ENCODE measurements around the gene SMR3B. TPM values are rescaled to one million over a fixed set of nuclear protein-coding genes. Genes with fewer than 3 reads are reported as not detected.

SMR3B gene
- total RNA-seq (not detected), polyA plus RNA-seq (1.1 TPM)
- long read RNA-seq, donor 1 = 0 reads
- long read RNA-seq, donor 2 = 0 reads
- long read RNA-seq, donor 3 = 0 reads
- long read RNA-seq, donor 4 = 0 reads
- long read RNA-seq, donor 5 = 0 reads
- long read RNA-seq, donor 6 = 0 reads
- long read RNA-seq, donor 7 = 0 reads
- long read RNA-seq, donor 8 = 0 reads
- long read RNA-seq, donor 9 = 0 reads
- long read RNA-seq, donor 10 = 0 reads

GRCh38 chr4:70382691-70383181 lies at the start of gene SMR3B:
Gene SMR3B, plus strand, starts transcription at chr4:70383131. Its CDS starts 1,380 bp downstream, at chr4:70384511.
- no peaks in the 10 kb centered on the region for H3K4me1 ChIP-seq (ENCODE audit: control insufficient read depth in 2 of 2, insufficient read depth in 2 of 2, low read length in 2 of 2)
- no peaks in the 10 kb centered on the region for H3K36me3 ChIP-seq (ENCODE audit: control insufficient read depth in 2 of 2, insufficient read depth in 2 of 2, low read length in 1 of 2)
- H3K27me3 ChIP-seq (ENCODE audit: control insufficient read depth in 2 of 2, insufficient read depth in 1 of 2, low read length in 1 of 2) = no peaks in the 10 kb centered on the region
- WGBS = 73% methylated on average over 5 of the region's 5 CpGs
- DNase-seq (ENCODE audit: low read depth in 6 of 9, low spot score in 9 of 9) = no peak
- no peaks in the 10 kb centered on the region for H3K9me3 ChIP-seq (ENCODE audit: control insufficient read depth in 2 of 2, insufficient read depth in 1 of 2, low read length in 1 of 2)
- no peak within 1 kb of the TSS for H3K4me3 ChIP-seq (ENCODE audit: low read length in 2 of 2)
- no peak within 1 kb of the TSS for H3K27ac ChIP-seq (ENCODE audit: low read depth in 1 of 2, low read length in 1 of 2)

- WGBS = 98% methylated on average over 3 of the region's 3 CpGs
- H3K4me1 ChIP-seq (ENCODE audit: control insufficient read depth in 2 of 2, insufficient read depth in 2 of 2, low read length in 2 of 2) = no peaks in the 10 kb centered on the region
- no peak within 1 kb of the TSS for H3K27ac ChIP-seq (ENCODE audit: low read depth in 1 of 2, low read length in 1 of 2)
- no peak for DNase-seq (ENCODE audit: low read depth in 6 of 9, low spot score in 9 of 9)
- H3K27me3 ChIP-seq (ENCODE audit: control insufficient read depth in 2 of 2, insufficient read depth in 1 of 2, low read length in 1 of 2) = no peaks in the 10 kb centered on the region
- no peak within 1 kb of the TSS for H3K4me3 ChIP-seq (ENCODE audit: low read length in 2 of 2)
- H3K9me3 ChIP-seq (ENCODE audit: control insufficient read depth in 2 of 2, insufficient read depth in 1 of 2, low read length in 1 of 2) = no peaks in the 10 kb centered on the region
- H3K36me3 ChIP-seq (ENCODE audit: control insufficient read depth in 2 of 2, insufficient read depth in 2 of 2, low read length in 1 of 2) = no peaks in the 10 kb centered on the region
Observed at GRCh38 chr4:70334681-70335080, 48.2 kb upstream of the SMR3B start, which contains the start of gene CABS1. Gene CABS1, plus strand, starts transcription at chr4:70334981. Its CDS starts 59 bp downstream, at chr4:70335040.

GRCh38 chr4:70336043-70336442 lies 46.9 kb upstream of the SMR3B start:
- no peak for DNase-seq (ENCODE audit: low read depth in 6 of 9, low spot score in 9 of 9)
- Histone ChIP-seq H3K27me3 (ENCODE audit: control insufficient read depth in 2 of 2, insufficient read depth in 1 of 2, low read length in 1 of 2) (no peaks in the 10 kb centered on the region), H3K9me3 (ENCODE audit: control insufficient read depth in 2 of 2, insufficient read depth in 1 of 2, low read length in 1 of 2) (no peaks in the 10 kb centered on the region), H3K4me1 (ENCODE audit: control insufficient read depth in 2 of 2, insufficient read depth in 2 of 2, low read length in 2 of 2) (no peaks in the 10 kb centered on the region), H3K4me3 (ENCODE audit: low read length in 2 of 2) (no peak overlapping the region), H3K27ac (ENCODE audit: low read depth in 1 of 2, low read length in 1 of 2) (no peak overlapping the region), H3K36me3 (ENCODE audit: control insufficient read depth in 2 of 2, insufficient read depth in 2 of 2, low read length in 1 of 2) (no peaks in the 10 kb centered on the region)
- WGBS = 93% methylated on average over 5 of the region's 5 CpGs

GRCh38 chr4:70337886-70338420 lies 45.0 kb upstream of the SMR3B start:
- no peak for DNase-seq (ENCODE audit: low read depth in 6 of 9, low spot score in 9 of 9)
- H3K36me3 ChIP-seq (ENCODE audit: control insufficient read depth in 2 of 2, insufficient read depth in 2 of 2, low read length in 1 of 2) = no peaks in the 10 kb centered on the region
- no peaks in the 10 kb centered on the region for H3K27me3 ChIP-seq (ENCODE audit: control insufficient read depth in 2 of 2, insufficient read depth in 1 of 2, low read length in 1 of 2)
- no peaks in the 10 kb centered on the region for H3K4me1 ChIP-seq (ENCODE audit: control insufficient read depth in 2 of 2, insufficient read depth in 2 of 2, low read length in 2 of 2)
- no peak overlapping the region for H3K27ac ChIP-seq (ENCODE audit: low read depth in 1 of 2, low read length in 1 of 2)
- no peaks in the 10 kb centered on the region for H3K9me3 ChIP-seq (ENCODE audit: control insufficient read depth in 2 of 2, insufficient read depth in 1 of 2, low read length in 1 of 2)
- 94% methylated on average over 1 of the region's 1 CpG for WGBS
- H3K4me3 ChIP-seq (ENCODE audit: low read length in 2 of 2) = no peak overlapping the region

- H3K9me3 ChIP-seq (ENCODE audit: control insufficient read depth in 2 of 2, insufficient read depth in 1 of 2, low read length in 1 of 2) = no peaks in the 10 kb centered on the region
- no peak overlapping the region for H3K27ac ChIP-seq (ENCODE audit: low read depth in 1 of 2, low read length in 1 of 2)
- no peaks in the 10 kb centered on the region for H3K36me3 ChIP-seq (ENCODE audit: control insufficient read depth in 2 of 2, insufficient read depth in 2 of 2, low read length in 1 of 2)
- 58% methylated on average over 1 of the region's 1 CpG for WGBS
- no peak overlapping the region for H3K4me3 ChIP-seq (ENCODE audit: low read length in 2 of 2)
- H3K27me3 ChIP-seq (ENCODE audit: control insufficient read depth in 2 of 2, insufficient read depth in 1 of 2, low read length in 1 of 2) = no peaks in the 10 kb centered on the region
- no peaks in the 10 kb centered on the region for H3K4me1 ChIP-seq (ENCODE audit: control insufficient read depth in 2 of 2, insufficient read depth in 2 of 2, low read length in 2 of 2)
- DNase-seq (ENCODE audit: low read depth in 6 of 9, low spot score in 9 of 9) = no peak
Observed at GRCh38 chr4:70356185-70356584, 26.7 kb upstream of the SMR3B start.

GRCh38 chr4:70359115-70359661 lies 23.7 kb upstream of the SMR3B start:
- 55% methylated on average over 3 of the region's 3 CpGs for WGBS
- Histone ChIP-seq H3K4me1 (ENCODE audit: control insufficient read depth in 2 of 2, insufficient read depth in 2 of 2, low read length in 2 of 2) (no peaks in the 10 kb centered on the region), H3K27me3 (ENCODE audit: control insufficient read depth in 2 of 2, insufficient read depth in 1 of 2, low read length in 1 of 2) (no peaks in the 10 kb centered on the region), H3K36me3 (ENCODE audit: control insufficient read depth in 2 of 2, insufficient read depth in 2 of 2, low read length in 1 of 2) (no peaks in the 10 kb centered on the region), H3K9me3 (ENCODE audit: control insufficient read depth in 2 of 2, insufficient read depth in 1 of 2, low read length in 1 of 2) (no peaks in the 10 kb centered on the region), H3K27ac (ENCODE audit: low read depth in 1 of 2, low read length in 1 of 2) (no peak overlapping the region), H3K4me3 (ENCODE audit: low read length in 2 of 2) (no peak overlapping the region)
- no peak for DNase-seq (ENCODE audit: low read depth in 6 of 9, low spot score in 9 of 9)

GRCh38 chr4:70360460-70360859 lies 22.5 kb upstream of the SMR3B start, which contains the start of gene SMR3A:
Gene SMR3A, plus strand, starts transcription at chr4:70360760. Its CDS starts 1,356 bp downstream, at chr4:70362116.
- H3K9me3 ChIP-seq (ENCODE audit: control insufficient read depth in 2 of 2, insufficient read depth in 1 of 2, low read length in 1 of 2) = no peaks in the 10 kb centered on the region
- WGBS = 68% methylated on average over 3 of the region's 3 CpGs
- no peaks in the 10 kb centered on the region for H3K4me1 ChIP-seq (ENCODE audit: control insufficient read depth in 2 of 2, insufficient read depth in 2 of 2, low read length in 2 of 2)
- H3K27ac ChIP-seq (ENCODE audit: low read depth in 1 of 2, low read length in 1 of 2) = no peak within 1 kb of the TSS
- H3K4me3 ChIP-seq (ENCODE audit: low read length in 2 of 2) = no peak within 1 kb of the TSS
- no peaks in the 10 kb centered on the region for H3K36me3 ChIP-seq (ENCODE audit: control insufficient read depth in 2 of 2, insufficient read depth in 2 of 2, low read length in 1 of 2)
- no peak for DNase-seq (ENCODE audit: low read depth in 6 of 9, low spot score in 9 of 9)
- no peaks in the 10 kb centered on the region for H3K27me3 ChIP-seq (ENCODE audit: control insufficient read depth in 2 of 2, insufficient read depth in 1 of 2, low read length in 1 of 2)

GRCh38 chr4:70364002-70364401 lies 18.9 kb upstream of the SMR3B start:
- H3K4me1 ChIP-seq (ENCODE audit: control insufficient read depth in 2 of 2, insufficient read depth in 2 of 2, low read length in 2 of 2) = no peaks in the 10 kb centered on the region
- no peaks in the 10 kb centered on the region for H3K36me3 ChIP-seq (ENCODE audit: control insufficient read depth in 2 of 2, insufficient read depth in 2 of 2, low read length in 1 of 2)
- WGBS = 96% methylated on average over 5 of the region's 5 CpGs
- no peaks in the 10 kb centered on the region for H3K27me3 ChIP-seq (ENCODE audit: control insufficient read depth in 2 of 2, insufficient read depth in 1 of 2, low read length in 1 of 2)
- H3K27ac ChIP-seq (ENCODE audit: low read depth in 1 of 2, low read length in 1 of 2) = no peak overlapping the region
- H3K9me3 ChIP-seq (ENCODE audit: control insufficient read depth in 2 of 2, insufficient read depth in 1 of 2, low read length in 1 of 2) = no peaks in the 10 kb centered on the region
- no peak for DNase-seq (ENCODE audit: low read depth in 6 of 9, low spot score in 9 of 9)
- no peak overlapping the region for H3K4me3 ChIP-seq (ENCODE audit: low read length in 2 of 2)

GRCh38 chr4:70365479-70365878 lies 17.5 kb upstream of the SMR3B start:
- no peak overlapping the region for H3K27ac ChIP-seq (ENCODE audit: low read depth in 1 of 2, low read length in 1 of 2)
- H3K27me3 ChIP-seq (ENCODE audit: control insufficient read depth in 2 of 2, insufficient read depth in 1 of 2, low read length in 1 of 2) = no peaks in the 10 kb centered on the region
- H3K4me1 ChIP-seq (ENCODE audit: control insufficient read depth in 2 of 2, insufficient read depth in 2 of 2, low read length in 2 of 2) = no peaks in the 10 kb centered on the region
- 85% methylated on average over 2 of the region's 2 CpGs for WGBS
- H3K9me3 ChIP-seq (ENCODE audit: control insufficient read depth in 2 of 2, insufficient read depth in 1 of 2, low read length in 1 of 2) = no peaks in the 10 kb centered on the region
- no peak overlapping the region for H3K4me3 ChIP-seq (ENCODE audit: low read length in 2 of 2)
- no peaks in the 10 kb centered on the region for H3K36me3 ChIP-seq (ENCODE audit: control insufficient read depth in 2 of 2, insufficient read depth in 2 of 2, low read length in 1 of 2)
- DNase-seq (ENCODE audit: low read depth in 6 of 9, low spot score in 9 of 9) = no peak

Data from thymus (tissue), 14 donors.